CD14-positive monocyte (primary cell): ENCODE measurements around the gene HECW1. TPM values are rescaled to one million over a fixed set of nuclear protein-coding genes. Genes with fewer than 3 reads are reported as not detected.

Source experiments
- DNase-seq, 3 donors: peaks; one replicate each; pipeline ENCODE4 v3.0.0-alpha.2; 2011 to 2022
- H2AFZ ChIP-seq: 2 replicates; pipeline ENCODE4 v1.6.0; 2012; ENCODE audit warnings: mild to moderate bottlenecking, low read depth, low read length, inconsistent platforms; ENCODE audit not compliant: insufficient read depth, poor library complexity, severe bottlenecking
- H3K27ac ChIP-seq, 2 donors: 1 replicate in 1 of 2; 2 replicates in 1 of 2; pipeline ENCODE4 v1.5.1; 2012 to 2013; ENCODE audit warnings: low read length in 2 of 2, control low read depth in 1 of 2, inconsistent platforms in 1 of 2, low read depth in 1 of 2, mild to moderate bottlenecking in 1 of 2
- H3K27me3 ChIP-seq, 2 donors: one replicate each; pipeline versions ENCODE4 v1.6.0 to v1.6.1; 2011 to 2013; ENCODE audit warnings: low read length in 2 of 2; ENCODE audit not compliant: control insufficient read depth in 2 of 2, insufficient read depth in 2 of 2
- H3K36me3 ChIP-seq, 2 donors: replicated peaks in 1 of 2; 1 replicate in 1 of 2; 2 replicates in 1 of 2; pipeline versions ENCODE4 v1.5.1 to v1.6.1; 2012 to 2013; ENCODE audit warnings: low read length in 2 of 2, control low read depth in 1 of 2, inconsistent platforms in 1 of 2, mild to moderate bottlenecking in 1 of 2; ENCODE audit not compliant: insufficient read depth in 2 of 2, control insufficient read depth in 1 of 2
- H3K4me1 ChIP-seq, 2 donors: 1 replicate in 1 of 2; 2 replicates in 1 of 2; pipeline versions ENCODE4 v1.5.1 to v1.6.1; 2012 to 2013; ENCODE audit warnings: low read length in 2 of 2, control low read depth in 1 of 2, inconsistent platforms in 1 of 2, mild to moderate bottlenecking in 1 of 2, moderate library complexity in 1 of 2; ENCODE audit not compliant: insufficient read depth in 2 of 2, control insufficient read depth in 1 of 2
- H3K4me2 ChIP-seq: replicated peaks from 2 replicates; pipeline ENCODE3; 2012; ENCODE audit warnings: low read length, moderate library complexity, mild to moderate bottlenecking; ENCODE audit not compliant: poor library complexity, severe bottlenecking; ENCODE audit errors: extremely low read depth
- H3K4me3 ChIP-seq, 3 experiments: fragments of 200-600 bp in 1 of 3; sonication (generic) in 1 of 3; replicated peaks in 1 of 3; 1 replicate in 2 of 3; 2 replicates in 1 of 3; pipeline ENCODE4 v1.5.1; 2011 to 2013; ENCODE audit warnings: low read length in 3 of 3, mild to moderate bottlenecking in 3 of 3, control low read depth in 2 of 3, low read depth in 2 of 3, inconsistent platforms in 1 of 3, moderate library complexity in 1 of 3
- H3K79me2 ChIP-seq: 2 replicates; pipeline ENCODE4 v1.6.0; 2012; ENCODE audit warnings: mild to moderate bottlenecking, control low read depth, inconsistent platforms, low read length, moderate library complexity; ENCODE audit not compliant: insufficient read depth
- H3K9ac ChIP-seq: 2 replicates; pipeline ENCODE4 v1.6.0; 2017; ENCODE audit warnings: low read length, mild to moderate bottlenecking; ENCODE audit not compliant: insufficient read depth, poor library complexity, severe bottlenecking
- H3K9me3 ChIP-seq, 2 donors: replicated peaks in 1 of 2; 1 replicate in 1 of 2; 2 replicates in 1 of 2; pipeline versions ENCODE4 v1.5.1 to v1.6.1; 2012 to 2013; ENCODE audit warnings: low read length in 2 of 2, control low read depth in 1 of 2; ENCODE audit not compliant: control insufficient read depth in 1 of 2, insufficient read depth in 1 of 2
- H4K20me1 ChIP-seq: 2 replicates; pipeline ENCODE4 v1.6.0; 2012; ENCODE audit warnings: mild to moderate bottlenecking, low read length, control low read depth, moderate library complexity; ENCODE audit not compliant: insufficient read depth
- H3K27ac Mint-ChIP-seq, 7 donors: one replicate each; pipeline ENCODE4 v1.8.0; 2020; ENCODE audit warnings: mild to moderate bottlenecking in 7 of 7, mixed read lengths in 7 of 7, moderate library complexity in 6 of 7, inconsistent platforms in 2 of 7
- H3K27me3 Mint-ChIP-seq, 3 donors: one replicate each; pipeline ENCODE4 v1.8.0; 2021 to 2022; ENCODE audit warnings: low read depth in 3 of 3, mild to moderate bottlenecking in 3 of 3, mixed read lengths in 3 of 3, moderate library complexity in 3 of 3, inconsistent platforms in 1 of 3
- H3K36me3 Mint-ChIP-seq, 2 donors: one replicate each; pipeline ENCODE4 v1.8.0; 2020; ENCODE audit warnings: mixed read lengths in 2 of 2, inconsistent platforms in 1 of 2, mild to moderate bottlenecking in 1 of 2
- H3K4me1 Mint-ChIP-seq: one replicate; pipeline ENCODE4 v1.8.0; 2020; ENCODE audit warnings: mild to moderate bottlenecking, mixed read lengths
- H3K4me3 Mint-ChIP-seq, 2 donors: one replicate each; pipeline ENCODE4 v1.8.0; 2020; ENCODE audit warnings: mild to moderate bottlenecking in 2 of 2, mixed read lengths in 2 of 2, moderate library complexity in 1 of 2
- H3K9me3 Mint-ChIP-seq, 7 donors: one replicate each; pipeline ENCODE4 v1.8.0; 2020 to 2022; ENCODE audit warnings: mixed read lengths in 7 of 7, mild to moderate bottlenecking in 6 of 7, moderate library complexity in 6 of 7, inconsistent platforms in 2 of 7
- WGBS: methylation state at CpG from one replicate; pipeline ENCODE4 v1.1.5; 2013; ENCODE audit warnings: missing lambda C conversion rate; ENCODE audit not compliant: insufficient coverage; 5-methylcytosine and 5-hydroxymethylcytosine counted together
- intact Hi-C, 2 donors: fragments of 100-400 bp; cut with micrococcal nuclease; formaldehyde crosslinking; loops; one replicate each; pipeline versions ENCODE4 v1.15.0 to v1.15.1; 2023
- polyA plus RNA-seq, 3 donors: library from polyadenylated mRNA; depleted of rRNA in 1 of 3; unstranded in 2 of 3; stranded (reverse) in 1 of 3; fragments of 300-500 nt in 2 of 3; fragments of >200 nt in 1 of 3; fragmentation: Illumina TruSeq in 2 of 3; gene quantifications; 1 replicate in 2 of 3; 2 replicates in 1 of 3; pipeline ENCODE4 v1.2.3, GENCODE V29; 2012 to 2021
- TF ChIP-seq, protein P1 (sequence below): fragments of 200-600 bp; IDR thresholded peaks from one replicate; pipeline ENCODE4 v1.8.0; 2022; ENCODE audit warnings: antibody characterized with exemption, mild to moderate bottlenecking

Gene HECW1
- polyA plus RNA-seq, 3 donors = not detected

- Mint-ChIP-seq H3K36me3 (no peaks in the 10 kb centered on the region), H3K27ac (no peak overlapping the region), H3K9me3 (peaks cover 0 to 2% (median 0%) of the 10 kb centered on the region in 7 donors), H3K4me1 (peaks cover 11% of the 10 kb centered on the region), H3K27me3 (peaks cover 0 to 5% (median 3%) of the 10 kb centered on the region in 3 donors), H3K4me3 (no peak overlapping the region)
- no CpG with 5 or more reads among the region's 2 CpGs for WGBS
- no peak for DNase-seq
- H3K79me2 ChIP-seq = no peaks in the 10 kb centered on the region
- H3K27ac ChIP-seq = no peak overlapping the region
- H3K4me2 ChIP-seq = no peak overlapping the region
- H3K27me3 ChIP-seq = no peaks in the 10 kb centered on the region
- no peak overlapping the region for H3K9ac ChIP-seq
- intact Hi-C loops = no loop called here
- no peaks in the 10 kb centered on the region for H3K4me1 ChIP-seq
- TF ChIP-seq, protein P1, sequence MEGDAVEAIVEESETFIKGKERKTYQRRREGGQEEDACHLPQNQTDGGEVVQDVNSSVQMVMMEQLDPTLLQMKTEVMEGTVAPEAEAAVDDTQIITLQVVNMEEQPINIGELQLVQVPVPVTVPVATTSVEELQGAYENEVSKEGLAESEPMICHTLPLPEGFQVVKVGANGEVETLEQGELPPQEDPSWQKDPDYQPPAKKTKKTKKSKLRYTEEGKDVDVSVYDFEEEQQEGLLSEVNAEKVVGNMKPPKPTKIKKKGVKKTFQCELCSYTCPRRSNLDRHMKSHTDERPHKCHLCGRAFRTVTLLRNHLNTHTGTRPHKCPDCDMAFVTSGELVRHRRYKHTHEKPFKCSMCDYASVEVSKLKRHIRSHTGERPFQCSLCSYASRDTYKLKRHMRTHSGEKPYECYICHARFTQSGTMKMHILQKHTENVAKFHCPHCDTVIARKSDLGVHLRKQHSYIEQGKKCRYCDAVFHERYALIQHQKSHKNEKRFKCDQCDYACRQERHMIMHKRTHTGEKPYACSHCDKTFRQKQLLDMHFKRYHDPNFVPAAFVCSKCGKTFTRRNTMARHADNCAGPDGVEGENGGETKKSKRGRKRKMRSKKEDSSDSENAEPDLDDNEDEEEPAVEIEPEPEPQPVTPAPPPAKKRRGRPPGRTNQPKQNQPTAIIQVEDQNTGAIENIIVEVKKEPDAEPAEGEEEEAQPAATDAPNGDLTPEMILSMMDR = no peak
- no peaks in the 10 kb centered on the region for H4K20me1 ChIP-seq
- H3K36me3 ChIP-seq = no peaks in the 10 kb centered on the region
- no peaks in the 10 kb centered on the region for H3K9me3 ChIP-seq
- no peak overlapping the region for H3K4me3 ChIP-seq
- no peak overlapping the region for H2AFZ ChIP-seq
Observed at GRCh38 chr7:43506460-43506859, 394.0 kb downstream of the HECW1 start.

DNA sequence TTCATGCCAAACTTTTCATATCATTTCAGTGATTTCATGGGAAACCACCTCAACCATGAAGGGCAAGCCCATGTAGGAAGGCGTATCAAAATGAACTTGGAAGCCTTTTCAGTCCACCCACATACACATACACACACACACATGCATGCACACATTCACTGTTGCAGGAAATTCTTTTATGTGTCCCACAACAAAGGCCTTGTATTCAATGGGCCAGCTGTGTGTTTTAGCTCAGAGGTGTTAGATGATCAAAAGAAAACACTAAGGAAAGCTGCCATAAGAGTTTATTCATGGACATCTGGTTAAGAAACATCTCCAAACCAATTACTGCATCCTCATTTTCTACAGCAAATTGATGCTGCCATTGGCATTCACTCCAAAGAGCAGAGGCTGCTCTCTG lies 396.0 kb downstream of the HECW1 start:
- no peak overlapping the region for H3K27ac Mint-ChIP-seq
- H3K4me1 ChIP-seq = no peaks in the 10 kb centered on the region
- H3K4me3 Mint-ChIP-seq = no peak overlapping the region
- 40% methylated on average over 1 of the region's 1 CpG for WGBS
- H3K27ac ChIP-seq = no peak overlapping the region
- no peaks in the 10 kb centered on the region for H4K20me1 ChIP-seq
- H3K36me3 Mint-ChIP-seq = no peaks in the 10 kb centered on the region
- no peak for DNase-seq
- H3K4me1 Mint-ChIP-seq = peaks cover 16% of the 10 kb centered on the region
- peaks cover 0 to 7% (median 3%) of the 10 kb centered on the region in 3 donors for H3K27me3 Mint-ChIP-seq
- peaks cover 0 to 2% (median 0%) of the 10 kb centered on the region in 7 donors for H3K9me3 Mint-ChIP-seq
- no peak overlapping the region for H3K4me3 ChIP-seq
- H3K79me2 ChIP-seq = no peaks in the 10 kb centered on the region
- H3K9ac ChIP-seq = no peak overlapping the region
- no peaks in the 10 kb centered on the region for H3K36me3 ChIP-seq
- intact Hi-C loops = no loop called here
- TF ChIP-seq, protein P1 = no peak
- no peak overlapping the region for H3K4me2 ChIP-seq
- H3K9me3 ChIP-seq = no peaks in the 10 kb centered on the region
- H2AFZ ChIP-seq = no peak overlapping the region
- no peaks in the 10 kb centered on the region for H3K27me3 ChIP-seq
